GM19099 (cell line): ENCODE measurements around the gene ZNF189.
"Not testable (repeated sequence)": the region's sequence is repeated elsewhere in the genome, so short reads cannot be mapped to it uniquely, and the experiment has no call there.

Experiments used
- POLR2A ChIP-seq: IDR thresholded peaks from 3 replicates; pipeline ENCODE4 v1.6.1; 2011; ENCODE audit warnings: low read depth; ENCODE audit not compliant: insufficient read length; ENCODE audit errors: extremely low read depth

ZNF189 gene

DNA sequence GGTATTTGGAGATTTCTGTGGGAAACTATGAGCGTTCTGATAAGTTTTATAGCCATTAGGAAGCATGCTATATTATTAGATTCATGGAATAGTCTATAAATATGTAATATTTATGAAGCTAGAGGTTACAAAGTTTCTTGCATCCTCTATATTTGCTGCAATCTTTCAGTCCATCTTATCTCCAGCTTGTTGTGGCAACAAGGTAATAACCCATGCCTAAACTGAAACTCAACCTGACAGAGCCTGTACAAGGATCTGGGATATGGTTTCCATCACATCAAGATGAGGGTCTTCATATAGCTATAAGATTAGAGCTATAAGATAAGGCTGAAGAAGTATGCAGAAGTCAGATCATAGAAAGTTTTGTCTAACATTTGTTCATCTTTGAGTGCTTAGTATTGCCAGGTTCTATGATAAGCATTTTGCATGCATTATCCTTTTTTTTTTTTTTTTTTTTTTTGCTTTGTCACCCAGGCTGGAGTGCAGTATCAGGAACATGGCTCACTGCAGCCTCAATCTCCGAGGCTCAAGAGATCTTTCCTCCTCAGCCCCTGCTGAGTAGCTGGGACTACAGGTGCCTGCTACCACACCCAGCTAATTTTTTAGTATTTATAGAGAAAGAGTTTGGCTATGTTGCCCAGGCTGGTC, 28.6 kb upstream of the ZNF189 start:
- no peak for TF ChIP-seq POLR2A

DNA sequence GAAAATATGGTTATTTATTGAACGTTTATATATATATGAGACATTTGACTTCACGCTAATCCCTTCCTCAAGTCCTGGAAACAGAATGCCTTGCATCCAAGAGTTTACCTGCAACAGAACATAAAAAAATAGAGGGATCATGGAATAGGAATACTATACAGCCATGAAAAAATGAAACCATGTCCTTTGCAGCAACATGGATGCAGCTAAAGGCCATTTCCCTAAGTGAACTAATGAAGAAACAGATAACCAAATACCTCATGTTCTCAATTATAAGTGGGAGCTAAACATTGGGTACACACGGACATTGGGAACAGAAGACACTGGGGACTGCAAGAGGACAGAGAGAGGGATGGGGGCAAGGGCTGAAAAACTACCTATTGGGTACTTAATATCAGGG, 26.8 kb upstream of the ZNF189 start:
- no peak for TF ChIP-seq POLR2A

DNA sequence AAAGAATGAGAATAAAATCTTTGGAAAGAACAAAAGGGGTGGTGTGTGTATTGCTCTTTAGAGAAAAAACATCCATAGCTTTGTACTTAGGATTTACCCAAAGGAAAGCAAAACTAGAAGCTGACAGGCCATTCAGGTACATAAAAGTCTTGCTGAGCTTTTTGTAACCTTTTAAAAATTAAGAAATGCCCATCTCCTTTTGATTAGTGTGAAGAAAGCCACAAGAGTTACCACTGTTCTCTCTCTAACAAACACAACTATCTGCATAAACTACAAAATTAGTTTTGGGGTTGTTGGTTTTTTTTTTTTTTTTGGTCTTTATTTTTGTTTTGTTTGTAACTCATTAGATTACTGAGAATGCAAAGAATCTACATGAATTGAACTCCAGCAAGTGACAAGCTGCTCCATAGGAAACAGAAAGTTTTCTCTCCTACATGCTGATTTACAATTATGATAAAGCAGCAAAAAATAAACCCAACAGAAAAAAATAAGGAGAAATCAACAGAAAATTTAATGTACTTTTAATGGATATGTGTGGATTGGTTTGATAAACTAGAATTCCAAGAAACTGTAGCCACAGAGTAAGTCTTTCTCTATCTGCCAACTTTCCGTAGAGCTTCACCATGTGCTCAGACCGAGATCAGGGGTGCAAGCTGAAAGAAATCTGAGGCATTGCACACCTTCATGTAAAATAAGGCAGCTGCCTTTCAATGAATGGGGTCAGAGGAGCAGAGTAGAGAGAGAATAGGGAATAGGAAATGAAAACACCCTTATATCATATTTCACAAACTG, 26.1 kb upstream of the ZNF189 start:
- TF ChIP-seq POLR2A, result no peak

DNA sequence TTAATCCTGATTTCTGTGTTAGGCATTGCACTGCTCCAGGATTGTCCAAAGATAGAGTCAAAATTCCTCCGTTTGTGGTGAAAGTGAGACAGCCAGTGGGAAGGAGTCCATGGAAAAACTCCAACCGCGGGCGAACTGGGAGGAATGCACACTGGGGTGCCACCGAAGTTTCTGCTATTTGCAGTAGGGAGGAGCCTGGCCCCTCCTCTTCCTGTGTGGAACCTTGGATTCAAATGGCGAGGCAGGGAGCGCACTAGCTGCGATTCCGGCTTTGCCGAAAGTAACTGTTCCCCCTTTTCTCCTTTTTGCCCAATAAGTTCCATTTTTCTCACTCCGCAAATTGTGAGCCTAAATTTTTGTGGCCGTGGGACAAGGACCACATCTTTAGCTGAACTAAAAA, 23.1 kb upstream of the ZNF189 start:
- no peak for TF ChIP-seq POLR2A

DNA sequence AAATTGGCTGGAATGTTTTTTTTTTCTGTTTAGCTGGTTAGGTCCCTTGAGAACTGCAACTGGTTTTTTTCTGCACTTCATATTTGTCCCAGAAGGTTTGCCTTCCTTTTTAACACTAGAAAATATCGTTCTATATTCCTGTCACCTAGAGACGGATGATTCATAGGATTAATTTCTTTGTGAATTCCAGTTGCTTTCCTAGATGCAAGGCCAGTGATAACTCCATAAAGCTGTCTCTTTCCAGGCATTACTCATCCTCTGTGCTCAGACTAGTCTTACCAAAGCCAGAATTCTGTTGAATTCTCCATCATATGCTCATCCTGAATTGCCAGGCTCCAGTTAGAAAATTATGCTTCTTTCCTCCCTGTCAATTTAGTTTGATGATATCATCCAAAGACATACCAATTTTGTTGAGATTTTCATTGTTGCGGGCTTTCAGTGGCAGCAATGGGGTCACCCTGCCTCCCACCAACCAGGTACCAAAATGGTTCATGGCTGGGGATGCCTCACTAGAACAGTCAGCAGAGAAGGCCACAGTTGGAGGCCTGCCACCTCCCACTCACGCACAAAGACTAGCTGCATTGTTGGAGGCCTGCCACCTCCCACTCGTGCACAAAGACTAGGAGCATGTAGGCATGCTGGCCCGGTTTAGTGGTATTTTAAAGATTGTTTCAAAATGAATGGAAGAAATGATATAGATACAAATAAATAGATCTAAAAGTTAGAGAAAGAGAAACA, 22.4 kb upstream of the ZNF189 start:
- no peak for TF ChIP-seq POLR2A

DNA sequence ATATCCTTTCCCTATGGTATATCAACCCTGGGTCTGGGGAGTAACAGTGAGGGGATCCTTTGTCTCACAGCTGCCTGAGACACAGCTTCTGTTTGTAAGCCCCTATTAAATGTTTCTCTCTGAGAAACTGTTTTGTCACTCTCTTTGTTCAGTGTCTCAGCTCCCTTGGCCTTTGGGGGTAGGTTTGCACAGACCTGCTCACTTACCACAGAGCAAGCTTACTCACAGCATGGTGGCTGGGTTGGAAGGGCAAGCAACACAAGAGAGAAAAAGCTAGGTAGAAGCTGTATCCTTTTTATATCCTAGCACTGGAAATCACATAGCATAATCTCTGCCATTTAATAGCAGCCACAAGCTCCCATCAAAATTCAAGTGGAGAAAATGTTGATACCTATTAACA, 18.4 kb upstream of the ZNF189 start:
- no peak for TF ChIP-seq POLR2A

DNA sequence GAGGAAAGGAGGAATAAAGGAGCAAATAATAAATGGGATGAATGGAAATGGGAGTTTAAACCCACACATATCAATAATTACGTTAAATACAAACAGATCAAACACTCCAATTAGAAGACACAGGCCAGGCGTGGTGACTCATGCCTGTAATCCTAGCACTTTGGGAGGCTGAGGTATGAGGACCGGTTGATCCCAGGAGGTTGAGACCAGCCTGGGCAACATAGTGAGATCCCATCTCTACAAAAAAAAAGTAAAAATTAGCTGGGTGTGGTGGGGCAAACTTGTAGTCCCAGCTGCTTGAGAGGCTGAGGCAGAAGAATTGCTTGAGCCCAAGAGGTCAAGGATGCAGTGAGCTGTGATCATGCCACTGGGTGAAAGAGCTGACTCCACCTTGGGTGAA, 17.5 kb upstream of the ZNF189 start:
- TF ChIP-seq POLR2A, result no peak

DNA sequence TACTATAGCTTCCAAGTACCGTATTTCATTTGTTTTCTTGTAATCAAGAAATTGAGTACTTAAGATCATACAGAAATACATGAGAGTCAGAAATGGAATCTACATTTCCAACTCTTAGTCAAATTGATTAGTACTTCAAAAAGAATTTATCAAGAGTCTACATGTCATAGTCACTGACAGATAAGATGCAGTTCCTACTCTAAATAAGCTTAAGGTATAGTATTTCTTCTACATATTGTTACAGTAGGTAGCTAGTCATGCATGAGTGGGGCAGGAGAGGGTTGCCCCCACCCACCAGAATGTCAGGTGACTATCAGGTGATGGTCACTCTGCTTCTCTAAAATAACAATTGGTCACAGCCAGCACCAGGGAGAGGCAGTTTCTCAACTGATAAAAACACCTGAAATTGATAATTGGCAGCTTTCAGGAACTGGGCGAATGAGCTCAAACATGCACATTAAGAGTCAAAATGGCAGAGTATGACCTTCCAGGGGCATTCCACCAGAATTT, 16.8 kb upstream of the ZNF189 start:
- no peak for TF ChIP-seq POLR2A

DNA sequence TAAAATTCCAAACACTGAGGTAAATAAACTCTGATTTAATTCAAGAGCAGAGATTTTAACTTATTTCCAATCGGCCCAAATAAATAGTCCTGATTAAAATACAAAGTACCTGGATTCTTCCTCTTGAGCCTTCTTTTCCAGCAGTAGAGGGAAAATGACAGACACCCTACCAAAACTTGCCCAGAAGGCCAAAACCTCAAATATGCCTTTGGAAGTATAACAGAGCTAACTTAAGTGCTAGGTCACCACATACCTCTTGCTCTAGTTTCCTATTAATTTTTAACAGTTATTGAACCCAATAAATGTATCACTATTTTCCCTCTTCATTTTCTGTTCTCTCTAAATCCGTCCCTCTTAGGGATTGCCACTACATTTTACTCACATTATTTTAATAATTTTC, 15.3 kb upstream of the ZNF189 start:
- TF ChIP-seq POLR2A, result no peak

DNA sequence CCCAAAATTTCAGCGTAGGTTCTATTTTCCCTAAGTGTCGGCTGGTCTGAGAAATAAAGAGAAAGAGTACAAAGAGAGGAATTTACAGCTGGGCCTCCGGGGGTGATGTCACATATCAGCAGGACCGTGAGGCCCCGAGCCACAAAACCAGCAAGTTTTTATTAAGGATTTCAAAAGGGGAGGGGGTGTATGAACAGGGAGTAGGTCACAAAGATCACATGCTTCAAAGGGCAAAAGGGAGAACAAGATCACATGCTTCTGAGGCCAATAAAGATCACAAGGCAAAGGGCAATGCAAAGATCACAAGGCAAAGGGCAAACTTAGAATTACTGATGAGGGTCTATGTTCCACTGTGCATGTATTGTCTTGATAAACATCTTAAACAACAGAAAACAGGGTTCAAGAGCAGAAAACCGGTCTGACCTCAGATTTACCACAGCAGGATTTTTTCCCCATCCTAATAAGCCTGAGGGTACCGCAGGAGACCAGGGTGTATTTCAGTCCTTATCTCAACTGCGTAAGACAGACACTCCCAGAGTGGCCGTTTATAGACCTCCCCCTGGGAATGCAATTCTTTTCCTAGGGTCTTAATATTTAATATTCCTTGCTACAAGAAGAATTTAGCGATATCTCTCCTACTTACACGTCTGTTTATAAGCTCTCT, 13.6 kb upstream of the ZNF189 start, which contains the start of gene BAAT:
TSS of gene BAAT (minus strand) at position 134 of the 664 bp plus-strand sequence. CDS start 13,602 bp downstream, outside the sequence.
- TF ChIP-seq POLR2A, result not testable (repeated sequence)

DNA sequence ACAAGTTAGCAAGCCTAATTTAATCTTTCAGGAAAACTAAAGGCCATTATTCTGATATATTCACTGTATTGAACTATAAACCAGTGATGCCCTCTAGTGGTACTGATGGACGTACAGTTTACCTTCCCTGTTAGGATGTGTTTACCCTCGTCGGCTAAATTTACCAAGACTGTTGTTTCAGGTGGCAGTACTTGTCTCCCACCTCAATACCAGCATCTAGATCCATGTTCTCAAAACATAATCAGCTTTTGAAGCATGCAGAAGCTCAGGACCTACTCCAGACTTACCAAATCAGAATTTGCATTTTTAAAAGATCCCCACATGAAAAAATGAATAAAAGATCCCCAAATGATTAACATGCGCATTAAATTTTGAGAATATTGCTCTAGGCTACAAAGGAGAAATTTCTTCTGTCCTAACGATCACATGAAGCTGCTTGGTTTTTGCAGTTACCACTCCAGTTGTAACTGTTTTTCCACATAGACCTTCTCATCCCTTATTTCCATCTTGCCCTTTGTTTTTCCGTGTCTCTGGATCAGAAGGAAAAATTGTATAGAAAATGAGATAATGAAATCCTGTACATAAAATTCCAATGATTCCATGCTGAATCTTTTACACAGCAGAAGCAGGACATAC, 10.7 kb upstream of the ZNF189 start:
- TF ChIP-seq POLR2A, result no peak

DNA sequence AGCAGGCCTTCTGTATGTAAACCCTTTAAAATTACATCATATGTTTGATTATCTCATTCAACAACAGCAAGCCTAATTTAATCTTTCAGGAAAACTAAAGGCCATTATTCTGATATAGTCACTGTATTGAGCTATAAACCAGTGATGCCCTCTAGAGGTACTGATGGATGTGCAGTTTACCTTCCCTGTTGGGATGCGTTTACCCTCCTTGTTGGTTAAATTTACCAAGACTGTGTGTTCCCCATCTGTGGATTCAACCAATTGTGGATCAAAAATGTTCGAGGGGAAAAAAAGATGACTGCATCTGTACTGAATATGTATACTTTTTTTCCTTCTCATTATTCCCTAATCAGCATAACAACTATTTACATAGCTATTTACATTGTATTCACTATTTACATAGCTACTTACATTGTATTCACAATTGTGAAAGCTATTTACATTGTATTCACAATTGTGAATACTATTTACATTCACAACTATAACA, 10.1 kb upstream of the ZNF189 start:
- TF ChIP-seq POLR2A, result no peak

DNA sequence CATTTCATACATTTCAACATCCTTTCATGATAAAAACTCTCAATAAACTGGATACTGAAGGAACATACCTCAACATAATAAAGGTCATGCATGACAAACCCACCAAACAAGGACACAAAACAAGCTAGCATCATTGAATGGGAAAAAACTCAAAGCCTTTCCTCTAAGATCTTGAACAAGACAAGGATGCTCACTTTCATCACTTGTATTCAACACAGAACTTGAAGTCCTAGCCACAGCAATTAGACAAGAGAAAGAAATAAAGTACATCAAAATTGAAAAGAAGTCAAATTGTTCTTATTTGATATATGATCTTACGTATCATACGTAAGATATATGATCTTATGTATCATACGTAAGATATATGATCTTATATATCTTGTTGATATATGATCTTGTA, 5.5 kb upstream of the ZNF189 start:
- TF ChIP-seq POLR2A, result no peak

DNA sequence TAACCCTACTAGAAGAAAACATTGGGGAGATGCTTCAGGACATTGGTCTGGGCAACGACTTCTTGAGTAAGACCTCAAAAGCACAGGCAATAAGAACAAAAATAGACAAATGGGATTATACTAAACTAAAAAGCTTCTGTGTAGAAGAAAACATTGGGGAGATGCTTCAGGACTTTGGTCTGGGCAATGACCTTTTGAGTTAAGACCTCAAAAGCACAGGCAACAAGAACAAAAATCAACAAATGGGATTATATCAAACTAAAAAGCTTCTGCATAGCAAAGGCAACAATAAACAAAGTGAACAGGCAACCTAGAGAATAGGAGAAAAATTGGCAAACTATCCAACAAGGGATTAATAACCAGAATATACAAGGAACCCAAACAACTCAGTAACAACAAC, 4.0 kb upstream of the ZNF189 start:
- no peak for TF ChIP-seq POLR2A
